ENCODE data around the gene SEC16A. TPM values are rescaled to one million over a fixed set of nuclear protein-coding genes. Genes with fewer than 3 reads are reported as not detected.

SEC16A gene
- total RNA-seq, 2 donors from 2014 or later = 94.7 to 111 TPM

DNA sequence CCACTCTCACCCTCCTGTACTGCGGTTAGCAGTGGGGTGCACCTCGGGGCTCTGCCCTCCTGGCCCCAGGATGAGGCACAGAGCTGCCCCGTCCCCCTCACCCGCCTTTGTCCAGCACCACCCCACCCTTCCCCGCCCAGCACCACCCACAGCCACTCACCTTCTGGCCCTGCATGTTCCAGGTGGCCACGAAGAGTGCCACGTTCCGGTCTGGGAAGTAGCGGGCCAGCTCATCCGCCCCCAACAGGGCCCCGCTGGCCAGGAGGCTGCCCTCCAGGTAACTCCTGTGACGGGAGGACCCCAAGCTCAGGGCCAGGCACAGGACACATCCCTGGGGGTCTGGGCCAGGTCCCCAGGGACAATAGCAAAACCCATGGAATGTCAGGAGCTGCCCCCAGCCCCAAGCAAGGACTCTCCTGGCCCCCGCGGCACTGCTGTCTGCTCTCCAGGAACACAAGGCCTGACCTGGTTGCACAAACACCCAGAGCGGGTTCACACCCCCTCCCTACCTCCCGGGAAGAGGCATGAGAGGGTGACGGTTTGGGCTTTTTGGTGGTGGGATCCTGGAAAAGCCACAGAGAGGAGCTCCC is 48.2 kb downstream of the SEC16A start:
- Histone ChIP-seq H3K27me3 (replicated peaks; ENCODE audit: insufficient read depth) (no peaks in the 10 kb centered on the region), H3K27ac (no peak overlapping the region), H3K36me3 (no peaks in the 10 kb centered on the region), H3K4me3 (no peak overlapping the region), H3K4me1 (replicated peaks) (peaks cover 11% of the 10 kb centered on the region), H3K9me3 (no peaks in the 10 kb centered on the region)
- 90% methylated on average over 17 of the region's 17 CpGs for WGBS
- intact Hi-C loops (cut with DNase I) = no loop called here
- DNase-seq (ENCODE audit: low spot score) = no peak
- TF ChIP-seq POLR2AphosphoS5 (IDR thresholded peaks at IDR 0.05) (no peak), POLR2A (IDR thresholded peaks at IDR 0.05) (no peak)
- TF ChIP-seq, protein P1, sequence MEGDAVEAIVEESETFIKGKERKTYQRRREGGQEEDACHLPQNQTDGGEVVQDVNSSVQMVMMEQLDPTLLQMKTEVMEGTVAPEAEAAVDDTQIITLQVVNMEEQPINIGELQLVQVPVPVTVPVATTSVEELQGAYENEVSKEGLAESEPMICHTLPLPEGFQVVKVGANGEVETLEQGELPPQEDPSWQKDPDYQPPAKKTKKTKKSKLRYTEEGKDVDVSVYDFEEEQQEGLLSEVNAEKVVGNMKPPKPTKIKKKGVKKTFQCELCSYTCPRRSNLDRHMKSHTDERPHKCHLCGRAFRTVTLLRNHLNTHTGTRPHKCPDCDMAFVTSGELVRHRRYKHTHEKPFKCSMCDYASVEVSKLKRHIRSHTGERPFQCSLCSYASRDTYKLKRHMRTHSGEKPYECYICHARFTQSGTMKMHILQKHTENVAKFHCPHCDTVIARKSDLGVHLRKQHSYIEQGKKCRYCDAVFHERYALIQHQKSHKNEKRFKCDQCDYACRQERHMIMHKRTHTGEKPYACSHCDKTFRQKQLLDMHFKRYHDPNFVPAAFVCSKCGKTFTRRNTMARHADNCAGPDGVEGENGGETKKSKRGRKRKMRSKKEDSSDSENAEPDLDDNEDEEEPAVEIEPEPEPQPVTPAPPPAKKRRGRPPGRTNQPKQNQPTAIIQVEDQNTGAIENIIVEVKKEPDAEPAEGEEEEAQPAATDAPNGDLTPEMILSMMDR (IDR thresholded peaks at IDR 0.05) = no peak

DNA sequence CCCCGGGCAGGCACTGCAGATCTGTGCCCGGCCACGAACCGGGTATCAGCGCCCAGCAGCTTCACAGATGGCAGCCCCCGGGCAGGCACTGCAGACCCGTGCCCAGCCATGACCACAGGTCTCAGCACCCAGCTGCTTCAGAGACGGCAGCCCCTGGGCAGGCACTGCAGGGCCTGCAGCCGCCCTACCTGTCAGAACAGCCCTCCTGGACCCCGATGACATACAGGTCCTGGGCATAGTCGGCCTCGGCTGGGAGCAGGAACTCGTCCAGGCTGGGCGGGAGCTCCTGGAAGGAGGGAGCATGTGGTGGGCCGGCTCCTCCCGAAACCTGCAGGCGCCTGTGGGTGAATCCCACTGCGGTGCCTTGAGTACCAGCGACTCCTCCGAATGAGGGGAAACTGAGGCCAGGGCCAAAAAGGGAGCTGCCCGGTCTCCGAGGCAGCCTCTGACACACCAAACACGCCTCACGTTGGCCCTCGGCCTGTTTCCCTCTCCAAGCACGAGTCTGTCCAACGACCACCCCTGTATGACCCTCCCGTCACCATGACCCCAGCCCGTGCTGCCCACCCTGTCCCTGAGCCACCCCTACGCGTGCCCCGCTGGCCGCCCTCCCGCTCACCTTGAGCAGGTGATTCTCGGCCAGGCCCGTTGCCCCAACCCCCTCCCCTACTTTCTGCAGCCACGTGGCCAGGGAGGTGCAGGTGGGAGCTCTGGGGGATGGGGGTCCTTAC is 48.8 kb downstream of the SEC16A start:
- Histone ChIP-seq H3K4me1 (replicated peaks) (peaks cover 11% of the 10 kb centered on the region), H3K4me3 (no peak overlapping the region), H3K9me3 (no peaks in the 10 kb centered on the region), H3K36me3 (no peaks in the 10 kb centered on the region), H3K27me3 (replicated peaks; ENCODE audit: insufficient read depth) (no peaks in the 10 kb centered on the region), H3K27ac (no peak overlapping the region)
- no peak for TF ChIP-seq POLR2A (IDR thresholded peaks at IDR 0.05)
- WGBS = 91% methylated on average over 30 of the region's 37 CpGs
- intact Hi-C loops (cut with DNase I) = no loop called here
- DNase-seq (ENCODE audit: low spot score) = no peak

DNA sequence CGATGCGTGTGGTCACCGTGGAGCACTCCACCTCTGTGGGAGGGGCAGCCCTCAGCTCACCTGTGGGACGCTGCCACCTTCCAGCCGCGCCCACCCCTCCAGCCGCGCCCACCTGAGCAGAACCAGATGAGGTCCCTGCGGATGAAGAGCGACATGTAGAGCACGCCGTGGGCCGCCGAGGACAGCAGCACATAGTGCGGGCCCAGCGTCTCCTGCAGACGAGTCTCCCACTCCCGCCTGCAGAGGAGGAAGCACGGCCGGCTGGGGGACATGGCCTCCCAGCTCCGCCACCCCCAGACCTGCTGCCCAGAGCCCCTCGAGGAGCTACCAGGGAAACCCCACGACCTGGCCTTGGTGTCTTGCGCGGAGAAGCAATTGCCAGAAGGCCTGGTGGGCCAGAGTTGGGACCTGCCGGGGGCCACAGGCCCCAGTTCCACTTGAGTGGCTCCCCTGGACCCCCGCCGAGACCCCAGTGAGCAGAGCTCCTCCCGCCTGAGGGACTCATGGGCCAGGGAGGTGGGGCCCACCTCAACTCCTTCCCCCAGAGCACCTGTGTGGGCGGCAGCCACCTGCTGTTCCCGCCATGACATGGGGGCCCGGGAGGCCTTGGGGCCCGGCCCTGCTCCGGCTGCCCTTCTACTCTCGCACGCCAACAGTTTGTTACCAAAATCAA is 49.7 kb downstream of the SEC16A start:
- Histone ChIP-seq H3K27me3 (replicated peaks; ENCODE audit: insufficient read depth) (no peaks in the 10 kb centered on the region), H3K36me3 (no peaks in the 10 kb centered on the region), H3K4me3 (no peak overlapping the region), H3K4me1 (replicated peaks) (peaks cover 9% of the 10 kb centered on the region), H3K27ac (no peak overlapping the region), H3K9me3 (no peaks in the 10 kb centered on the region)
- intact Hi-C loops (cut with DNase I) = no loop called here
- DNase-seq (ENCODE audit: low spot score) = no peak
- WGBS = 87% methylated on average over 32 of the region's 36 CpGs
- TF ChIP-seq, protein P1 (IDR thresholded peaks at IDR 0.05) = no peak
- TF ChIP-seq POLR2A (IDR thresholded peaks at IDR 0.05) (no peak), POLR2AphosphoS5 (IDR thresholded peaks at IDR 0.05) (no peak)

DNA sequence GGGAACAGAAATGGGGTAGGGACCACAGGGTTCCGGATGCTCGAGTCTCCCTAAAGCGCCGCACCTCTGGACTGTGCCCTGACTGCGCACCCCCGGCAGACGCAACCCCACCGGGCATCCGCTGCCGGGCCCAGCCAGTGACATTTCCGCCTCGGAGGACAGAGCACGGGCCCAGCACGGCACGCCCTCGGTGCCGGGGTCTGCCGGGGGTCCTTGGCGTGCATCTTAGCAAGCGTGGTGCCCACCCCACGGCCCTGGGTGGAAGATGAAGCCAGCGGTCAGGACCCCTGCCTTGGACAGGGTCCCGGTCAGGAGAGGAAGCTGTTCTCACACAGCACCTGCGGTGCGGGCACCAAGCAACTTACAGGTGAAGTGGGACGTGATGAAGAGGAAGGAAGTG is 50.2 kb downstream of the SEC16A start:
- H3K4me1 ChIP-seq (replicated peaks) = peaks cover 3% of the 10 kb centered on the region
- TF ChIP-seq, protein P1 (IDR thresholded peaks at IDR 0.05) = no peak
- TF ChIP-seq POLR2A (IDR thresholded peaks at IDR 0.05) = no peak
- TF ChIP-seq POLR2AphosphoS5 (IDR thresholded peaks at IDR 0.05) = no peak
- H3K36me3 ChIP-seq = no peaks in the 10 kb centered on the region
- H3K27ac ChIP-seq = no peak overlapping the region
- 90% methylated on average over 23 of the region's 26 CpGs for WGBS
- no peak for DNase-seq (ENCODE audit: low spot score)
- H3K9me3 ChIP-seq = no peaks in the 10 kb centered on the region
- no peak overlapping the region for H3K4me3 ChIP-seq
- no peaks in the 10 kb centered on the region for H3K27me3 ChIP-seq (replicated peaks; ENCODE audit: insufficient read depth)
- intact Hi-C loops (cut with DNase I) = no loop called here

DNA sequence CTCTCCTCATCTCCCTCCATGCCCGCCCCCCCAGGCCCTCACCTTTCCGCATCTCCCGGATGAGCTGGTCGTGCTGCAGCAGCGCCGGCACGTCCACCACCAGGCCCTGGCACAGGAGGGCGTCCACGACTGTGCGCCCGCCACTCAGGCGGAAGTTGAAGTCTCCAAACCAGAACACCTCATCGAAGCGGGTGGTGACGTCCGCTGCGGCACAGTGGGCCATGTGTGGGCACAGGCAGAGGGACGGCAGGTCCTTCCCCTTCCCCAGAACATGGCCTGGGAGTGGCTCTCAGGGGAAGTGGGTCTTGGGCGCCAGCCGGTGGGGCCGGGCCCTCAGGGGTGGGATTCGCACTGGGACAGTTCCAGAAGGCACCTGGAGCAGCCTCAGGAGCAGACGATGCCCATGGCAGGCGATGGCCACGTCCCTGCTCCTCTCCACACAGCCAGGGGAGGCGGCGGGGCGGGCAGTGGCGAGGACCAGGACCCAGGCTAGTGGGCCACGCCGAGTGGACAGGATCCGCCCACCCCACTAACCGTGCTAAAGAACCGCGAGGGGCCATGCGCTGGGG is 51.0 kb downstream of the SEC16A start:
- WGBS = 92% methylated on average over 32 of the region's 36 CpGs
- intact Hi-C loops (cut with DNase I) = no loop called here
- Histone ChIP-seq H3K27ac (no peak overlapping the region), H3K4me1 (replicated peaks) (no peaks in the 10 kb centered on the region), H3K9me3 (no peaks in the 10 kb centered on the region), H3K27me3 (replicated peaks; ENCODE audit: insufficient read depth) (no peaks in the 10 kb centered on the region), H3K36me3 (no peaks in the 10 kb centered on the region), H3K4me3 (no peak overlapping the region)
- no peak for DNase-seq (ENCODE audit: low spot score)
- TF ChIP-seq, protein P1 (IDR thresholded peaks at IDR 0.05) = no peak
- TF ChIP-seq POLR2A (IDR thresholded peaks at IDR 0.05) = no peak
- no peak for TF ChIP-seq POLR2AphosphoS5 (IDR thresholded peaks at IDR 0.05)
